GM23248 (cell line): ENCODE measurements around the gene PFKP.

ENCODE experiments used
- EZH2 ChIP-seq: fragments of 200-600 bp; sonication (generic); IDR thresholded peaks from 2 replicates; pipeline ENCODE4 v1.6.1; 2018; ENCODE audit warnings: antibody characterized with exemption, mild to moderate bottlenecking; ENCODE audit not compliant: insufficient read depth, poor library complexity, severe bottlenecking
- EZH2phosphoT487 ChIP-seq: fragments of 200-600 bp; sonication (generic); IDR thresholded peaks from 2 replicates; pipeline ENCODE4 v1.6.1; 2018; ENCODE audit warnings: antibody characterized with exemption, moderate library complexity, mild to moderate bottlenecking, low read depth; ENCODE audit not compliant: insufficient read depth

- TF ChIP-seq EZH2, result no peak
- TF ChIP-seq EZH2phosphoT487, result no peak
Measured at GRCh38 chr10:3076138-3076537, 8.8 kb downstream of the PFKP start.
